Astrocyte (in vitro differentiated cells and primary cell): ENCODE results near the gene THEM5.

Source experiments
- EZH2 ChIP-seq: IDR thresholded peaks from 2 replicates; pipeline ENCODE4 v1.6.1; 2012; ENCODE audit warnings: mild to moderate bottlenecking, low read length, inconsistent platforms; ENCODE audit not compliant: insufficient read depth
- TF ChIP-seq, protein P1 (sequence below): IDR thresholded peaks from 2 replicates; pipeline ENCODE4 v1.5.1; 2011; ENCODE audit warnings: low read depth, mild to moderate bottlenecking, inconsistent platforms, low read length, moderate library complexity; ENCODE audit not compliant: insufficient read depth

DNA sequence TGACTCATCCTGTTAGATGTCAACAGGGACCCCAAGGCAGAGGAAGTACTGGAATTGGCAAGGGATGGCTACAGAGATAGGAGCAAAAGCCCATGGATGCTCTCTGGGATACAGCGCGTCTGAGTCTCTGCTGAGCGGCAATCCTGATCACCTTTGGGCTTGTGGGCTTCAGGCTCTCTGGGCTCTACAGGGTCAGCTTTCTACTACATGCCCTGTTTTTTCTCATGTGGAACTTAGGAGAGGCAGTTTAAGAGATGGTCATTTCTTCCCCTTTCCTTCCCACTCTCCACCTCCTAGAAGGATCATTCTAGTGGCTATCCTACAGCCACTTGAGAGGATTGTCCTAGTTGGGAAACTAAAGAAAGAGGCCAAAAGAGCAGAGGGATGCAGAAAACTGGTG is 49.6 kb downstream of the THEM5 start:
- TF ChIP-seq, protein P1, sequence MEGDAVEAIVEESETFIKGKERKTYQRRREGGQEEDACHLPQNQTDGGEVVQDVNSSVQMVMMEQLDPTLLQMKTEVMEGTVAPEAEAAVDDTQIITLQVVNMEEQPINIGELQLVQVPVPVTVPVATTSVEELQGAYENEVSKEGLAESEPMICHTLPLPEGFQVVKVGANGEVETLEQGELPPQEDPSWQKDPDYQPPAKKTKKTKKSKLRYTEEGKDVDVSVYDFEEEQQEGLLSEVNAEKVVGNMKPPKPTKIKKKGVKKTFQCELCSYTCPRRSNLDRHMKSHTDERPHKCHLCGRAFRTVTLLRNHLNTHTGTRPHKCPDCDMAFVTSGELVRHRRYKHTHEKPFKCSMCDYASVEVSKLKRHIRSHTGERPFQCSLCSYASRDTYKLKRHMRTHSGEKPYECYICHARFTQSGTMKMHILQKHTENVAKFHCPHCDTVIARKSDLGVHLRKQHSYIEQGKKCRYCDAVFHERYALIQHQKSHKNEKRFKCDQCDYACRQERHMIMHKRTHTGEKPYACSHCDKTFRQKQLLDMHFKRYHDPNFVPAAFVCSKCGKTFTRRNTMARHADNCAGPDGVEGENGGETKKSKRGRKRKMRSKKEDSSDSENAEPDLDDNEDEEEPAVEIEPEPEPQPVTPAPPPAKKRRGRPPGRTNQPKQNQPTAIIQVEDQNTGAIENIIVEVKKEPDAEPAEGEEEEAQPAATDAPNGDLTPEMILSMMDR = no peak
- TF ChIP-seq EZH2 = no peak
